Transverse colon (tissue), 4 donors: Measurements from ENCODE around the gene RASAL2.

Experiments
- CTCF ChIP-seq, 5 experiments: fragments of 200-600 bp in 3 of 5; fragments of 450-650 bp in 2 of 5; sonication (generic) in 3 of 5; IDR thresholded peaks; 1 replicate in 2 of 5; 2 replicates in 3 of 5; pipeline ENCODE4 v1.5.1; 2016 to 2017; ENCODE audit warnings: antibody characterized with exemption in 5 of 5, inconsistent platforms in 3 of 5, mild to moderate bottlenecking in 2 of 5, moderate library complexity in 1 of 5
- EP300 ChIP-seq: sonication (generic); formaldehyde crosslinking; IDR thresholded peaks from one replicate; pipeline ENCODE4 v1.6.1; 2017; ENCODE audit warnings: antibody characterized with exemption, low read depth
- POLR2A ChIP-seq: fragments of 450-650 bp; IDR thresholded peaks from one replicate; pipeline ENCODE4 v1.6.1; 2016; ENCODE audit warnings: antibody characterized with exemption, mild to moderate bottlenecking, moderate library complexity
- POLR2AphosphoS5 ChIP-seq, 3 donors: sonication (generic); formaldehyde crosslinking; IDR thresholded peaks; one replicate each; pipeline ENCODE4 v1.6.1; 2016; ENCODE audit warnings: antibody characterized with exemption in 3 of 3

- TF ChIP-seq EP300 (no peak), CTCF (IDR thresholded peaks at IDR 0.05) (no peak), POLR2AphosphoS5 (IDR thresholded peaks at IDR 0.05) (no peak), POLR2A (no peak)
These were observed 412.8 kb downstream of the RASAL2 start for GRCh38 chr1:178506669-178507068.
